ENCODE results near the gene DLG2. TPM values are rescaled to one million over a fixed set of nuclear protein-coding genes. Genes with fewer than 3 reads are reported as not detected.

The DLG2 gene
- total RNA-seq, 1 experiment from 2014 or later = 0.20 TPM

GRCh38 chr11:85196968-85197367, 430.2 kb downstream of the DLG2 start:
- in situ Hi-C loops (cut with HindIII; ENCODE audit: low pct_unique_long_range_greater_than_20kb, low sequenced_read_pairs) = no loop called here
- no peak for DNase-seq (ENCODE audit: low read depth)

- in situ Hi-C loops (cut with HindIII; ENCODE audit: low pct_unique_long_range_greater_than_20kb, low sequenced_read_pairs) = no loop called here
- DNase-seq (ENCODE audit: low read depth) = no peak
Measured at GRCh38 chr11:85195934-85196333, 431.2 kb downstream of the DLG2 start.

- in situ Hi-C loops (cut with HindIII; ENCODE audit: low pct_unique_long_range_greater_than_20kb, low sequenced_read_pairs) = no loop called here
- DNase-seq (ENCODE audit: low read depth) = no peak
Measured at GRCh38 chr11:85187992-85188391, 439.2 kb downstream of the DLG2 start.

- DNase-seq (ENCODE audit: low read depth) = no peak
- in situ Hi-C loops (cut with HindIII; ENCODE audit: low pct_unique_long_range_greater_than_20kb, low sequenced_read_pairs) = no loop called here
Measured at GRCh38 chr11:85184721-85185120, 442.4 kb downstream of the DLG2 start.

- in situ Hi-C loops (cut with HindIII; ENCODE audit: low pct_unique_long_range_greater_than_20kb, low sequenced_read_pairs) = no loop called here
- DNase-seq (ENCODE audit: low read depth) = peak; percentile 36
Measured at GRCh38 chr11:85182441-85183387, 444.4 kb downstream of the DLG2 start.

GRCh38 chr11:85180528-85180927, 446.6 kb downstream of the DLG2 start:
- in situ Hi-C loops (cut with HindIII; ENCODE audit: low pct_unique_long_range_greater_than_20kb, low sequenced_read_pairs) = no loop called here
- DNase-seq (ENCODE audit: low read depth) = no peak

- in situ Hi-C loops (cut with HindIII; ENCODE audit: low pct_unique_long_range_greater_than_20kb, low sequenced_read_pairs) = no loop called here
- no peak for DNase-seq (ENCODE audit: low read depth)
Measured at GRCh38 chr11:85171648-85172257, 455.4 kb downstream of the DLG2 start.

GRCh38 chr11:85170184-85170583, 457.0 kb downstream of the DLG2 start:
- in situ Hi-C loops (cut with HindIII; ENCODE audit: low pct_unique_long_range_greater_than_20kb, low sequenced_read_pairs) = no loop called here
- DNase-seq (ENCODE audit: low read depth) = peak; percentile 38

- no peak for DNase-seq (ENCODE audit: low read depth)
- in situ Hi-C loops (cut with HindIII; ENCODE audit: low pct_unique_long_range_greater_than_20kb, low sequenced_read_pairs) = no loop called here
Measured at GRCh38 chr11:85167471-85167870, 459.7 kb downstream of the DLG2 start.

GRCh38 chr11:85167038-85167437, 460.1 kb downstream of the DLG2 start:
- in situ Hi-C loops (cut with HindIII; ENCODE audit: low pct_unique_long_range_greater_than_20kb, low sequenced_read_pairs) = no loop called here
- no peak for DNase-seq (ENCODE audit: low read depth)

GRCh38 chr11:85165819-85166218, 461.3 kb downstream of the DLG2 start:
- in situ Hi-C loops (cut with HindIII; ENCODE audit: low pct_unique_long_range_greater_than_20kb, low sequenced_read_pairs) = no loop called here

GRCh38 chr11:85164743-85165142, 462.4 kb downstream of the DLG2 start:
- in situ Hi-C loops (cut with HindIII; ENCODE audit: low pct_unique_long_range_greater_than_20kb, low sequenced_read_pairs) = no loop called here

More at GRCh38 chr11:85165819-85166218, 461.3 kb downstream of the DLG2 start:
- DNase-seq (ENCODE audit: low read depth) = no peak

GRCh38 chr11:85154294-85154693, 472.9 kb downstream of the DLG2 start:
- in situ Hi-C loops (cut with HindIII; ENCODE audit: low pct_unique_long_range_greater_than_20kb, low sequenced_read_pairs) = no loop called here
- DNase-seq (ENCODE audit: low read depth) = no peak

More at GRCh38 chr11:85164743-85165142, 462.4 kb downstream of the DLG2 start:
- no peak for DNase-seq (ENCODE audit: low read depth)

- in situ Hi-C loops (cut with HindIII; ENCODE audit: low pct_unique_long_range_greater_than_20kb, low sequenced_read_pairs) = no loop called here
- no peak for DNase-seq (ENCODE audit: low read depth)
Measured at GRCh38 chr11:85137597-85137996, 489.5 kb downstream of the DLG2 start.

- no peak for DNase-seq (ENCODE audit: low read depth)
- in situ Hi-C loops (cut with HindIII; ENCODE audit: low pct_unique_long_range_greater_than_20kb, low sequenced_read_pairs) = no loop called here
Measured at GRCh38 chr11:85133636-85134035, 493.5 kb downstream of the DLG2 start.

- DNase-seq (ENCODE audit: low read depth) = no peak
- in situ Hi-C loops (cut with HindIII; ENCODE audit: low pct_unique_long_range_greater_than_20kb, low sequenced_read_pairs) = no loop called here
Measured at GRCh38 chr11:85132851-85133585, 494.1 kb downstream of the DLG2 start.

GRCh38 chr11:85127349-85127748, 499.8 kb downstream of the DLG2 start:
- DNase-seq (ENCODE audit: low read depth) = no peak
- in situ Hi-C loops (cut with HindIII; ENCODE audit: low pct_unique_long_range_greater_than_20kb, low sequenced_read_pairs) = no loop called here

GRCh38 chr11:85123752-85124231, 503.4 kb downstream of the DLG2 start:
- DNase-seq (ENCODE audit: low read depth) = peak; percentile 2
- in situ Hi-C loops (cut with HindIII; ENCODE audit: low pct_unique_long_range_greater_than_20kb, low sequenced_read_pairs) = no loop called here

GRCh38 chr11:85118151-85118550, 509.0 kb downstream of the DLG2 start:
- no peak for DNase-seq (ENCODE audit: low read depth)
- in situ Hi-C loops (cut with HindIII; ENCODE audit: low pct_unique_long_range_greater_than_20kb, low sequenced_read_pairs) = no loop called here
